Activated CD8-positive, alpha-beta memory T cell treated with anti-CD3 and anti-CD28 coated beads, Interleukin-2, amount 50 U/mL, for 48 hours (primary cell): ENCODE data around the gene CTAGE8.
"Not testable (repeated sequence)": the region's sequence is repeated elsewhere in the genome, so short reads cannot be mapped to it uniquely, and the experiment has no call there.

Experiments
- DNase-seq: peaks from one replicate; pipeline ENCODE4 v3.0.0-alpha.2; 2020

CTAGE8 gene, protein sequence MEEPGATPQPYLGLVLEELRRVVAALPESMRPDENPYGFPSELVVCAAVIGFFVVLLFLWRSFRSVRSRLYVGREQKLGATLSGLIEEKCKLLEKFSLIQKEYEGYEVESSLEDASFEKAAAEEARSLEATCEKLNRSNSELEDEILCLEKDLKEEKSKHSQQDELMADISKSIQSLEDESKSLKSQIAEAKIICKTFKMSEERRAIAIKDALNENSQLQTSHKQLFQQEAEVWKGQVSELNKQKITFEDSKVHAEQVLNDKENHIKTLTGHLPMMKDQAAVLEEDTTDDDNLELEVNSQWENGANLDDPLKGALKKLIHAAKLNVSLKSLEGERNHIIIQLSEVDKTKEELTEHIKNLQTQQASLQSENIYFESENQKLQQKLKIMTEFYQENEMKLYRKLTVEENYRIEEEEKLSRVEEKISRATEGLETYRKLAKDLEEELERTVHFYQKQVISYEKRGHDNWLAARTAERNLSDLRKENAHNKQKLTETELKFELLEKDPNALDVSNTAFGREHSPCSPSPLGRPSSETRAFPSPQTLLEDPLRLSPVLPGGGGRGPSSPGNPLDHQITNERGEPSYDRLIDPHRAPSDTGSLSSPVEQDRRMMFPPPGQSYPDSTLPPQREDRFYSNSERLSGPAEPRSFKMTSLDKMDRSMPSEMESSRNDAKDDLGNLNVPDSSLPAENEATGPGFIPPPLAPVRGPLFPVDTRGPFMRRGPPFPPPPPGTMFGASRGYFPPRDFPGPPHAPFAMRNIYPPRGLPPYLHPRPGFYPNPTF

DNA sequence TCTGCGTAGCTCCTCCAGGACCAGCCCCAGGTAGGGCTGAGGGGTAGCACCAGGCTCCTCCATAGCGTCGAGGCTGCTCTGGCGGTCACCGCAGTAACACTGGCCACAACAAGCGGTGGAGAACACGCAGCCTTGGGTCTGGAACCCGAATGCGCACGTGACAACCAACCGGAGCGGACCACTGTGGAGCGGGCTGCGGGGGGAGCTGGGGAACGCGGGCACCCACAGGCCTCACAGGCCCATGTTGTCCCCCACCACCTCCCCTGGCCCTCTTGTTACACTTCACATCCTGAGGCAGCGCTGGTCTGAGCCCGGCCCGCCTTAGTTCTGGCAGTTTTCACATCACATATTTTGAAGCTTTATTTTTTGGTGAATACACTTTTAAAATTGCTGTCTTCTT is at the start of gene CTAGE8:
TSS of gene CTAGE8 (minus strand) at position 101 of the 400 bp plus-strand sequence. CDS start at position 63, 38 bp downstream.
- not testable (repeated sequence) for DNase-seq

DNA sequence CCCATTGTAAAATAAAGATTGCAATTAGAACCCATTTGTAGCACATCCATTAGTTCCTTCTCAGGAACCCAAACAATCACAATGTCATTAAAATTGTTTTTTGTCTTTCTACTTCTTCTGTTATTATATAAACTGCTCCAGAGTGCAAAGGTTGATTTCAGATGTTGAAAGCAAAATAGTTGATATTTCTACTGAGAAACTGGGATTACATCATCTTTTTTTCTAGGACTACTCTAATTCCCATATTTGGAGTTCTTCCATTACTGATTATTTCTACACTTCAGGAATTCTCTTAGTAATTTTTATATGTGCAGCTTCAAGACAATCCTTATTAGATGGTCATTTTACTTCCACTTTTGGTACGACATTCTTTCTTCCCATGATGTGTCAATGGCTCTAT is 48.4 kb upstream of the CTAGE8 start:
- not testable (repeated sequence) for DNase-seq

DNA sequence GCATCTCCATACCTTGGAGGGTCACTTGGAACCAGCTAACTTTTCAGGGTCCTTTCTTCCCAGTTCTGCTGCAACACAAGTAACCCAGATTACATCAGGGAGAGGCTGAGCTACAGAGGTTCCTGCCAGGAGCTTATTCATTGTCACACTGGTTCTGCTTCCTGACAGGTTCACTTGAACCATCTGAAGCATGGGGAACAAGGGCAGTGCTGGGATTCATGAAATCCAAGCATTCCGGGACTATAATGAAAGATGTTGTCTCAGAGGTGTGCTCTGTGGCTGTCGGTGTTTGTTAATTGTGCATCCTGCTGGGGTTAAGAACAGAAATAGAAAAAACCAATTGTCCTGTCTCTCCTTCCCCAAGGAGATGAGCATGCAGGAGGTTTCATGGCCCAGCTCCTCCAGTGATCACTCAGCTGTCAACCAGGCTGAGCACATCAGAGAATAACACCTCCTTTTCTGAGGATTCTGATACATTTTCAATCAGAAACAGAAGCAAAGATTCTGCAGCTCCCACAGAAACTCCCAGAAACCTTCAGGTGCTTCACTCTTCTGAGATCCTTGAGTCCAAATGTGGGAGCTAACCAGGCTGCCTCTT is 42.9 kb upstream of the CTAGE8 start, which contains the start of gene OR2A1:
TSS of gene OR2A1 (plus strand) at position 548 of the 598 bp plus-strand sequence. CDS start 5,706 bp downstream, outside the sequence.
- not testable (repeated sequence) for DNase-seq

DNA sequence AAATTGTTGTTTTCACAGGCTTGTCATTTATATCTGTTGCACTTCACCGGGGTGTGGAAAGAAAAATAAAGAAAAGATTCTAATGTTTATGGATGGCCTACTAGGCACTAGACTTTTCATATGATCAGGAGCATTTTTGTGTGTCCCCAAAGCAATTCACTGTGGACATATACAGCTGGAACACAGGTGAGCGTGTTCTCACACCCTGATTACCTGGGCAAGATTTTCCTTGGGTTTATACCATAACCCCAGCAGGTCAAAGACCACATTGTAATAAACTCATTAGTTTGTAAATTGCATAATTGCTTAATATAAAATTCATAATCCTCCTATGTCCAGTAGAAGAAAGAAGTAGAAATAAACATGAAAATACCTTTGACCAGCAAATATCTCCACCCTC is 42.1 kb upstream of the CTAGE8 start:
- DNase-seq: not testable (repeated sequence)

DNA sequence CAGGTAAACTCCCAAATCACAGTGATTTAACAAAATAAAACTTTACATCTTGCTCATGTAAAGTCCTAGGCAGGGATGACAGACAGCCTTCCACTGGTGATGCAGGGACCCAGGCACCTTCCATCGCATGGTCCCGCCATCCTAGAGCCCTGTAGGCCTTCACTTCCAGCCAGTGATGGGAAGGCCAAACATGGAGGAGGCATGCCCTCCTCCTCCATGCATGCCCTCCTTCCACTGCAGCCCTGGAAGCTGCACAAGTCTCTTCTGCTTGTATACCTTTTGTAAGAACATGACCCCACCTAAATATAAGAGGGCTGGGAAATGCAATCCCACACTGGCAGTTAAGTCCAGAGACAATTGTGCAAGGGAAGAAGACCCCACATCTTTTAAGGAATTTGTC is 40.6 kb upstream of the CTAGE8 start:
- not testable (repeated sequence) for DNase-seq

DNA sequence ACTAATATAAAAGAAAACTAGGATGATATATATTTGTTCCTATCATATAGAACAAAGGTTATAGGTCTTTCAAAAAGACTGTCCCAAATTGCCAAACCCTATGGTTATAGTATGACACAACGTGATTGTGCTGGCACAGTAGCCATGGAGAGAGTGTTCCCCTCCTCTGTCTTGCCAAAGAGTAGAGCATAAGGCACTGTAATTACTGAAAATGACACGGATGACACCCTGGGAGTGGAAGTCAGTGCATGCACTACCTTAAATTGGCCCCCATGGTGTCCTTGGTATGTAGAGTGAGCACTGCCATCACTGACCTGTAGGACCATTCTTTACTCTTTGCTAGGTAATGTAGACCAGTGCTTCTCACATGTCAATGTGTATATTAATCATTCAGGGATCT is 36.1 kb upstream of the CTAGE8 start:
- DNase-seq: not testable (repeated sequence)

DNA sequence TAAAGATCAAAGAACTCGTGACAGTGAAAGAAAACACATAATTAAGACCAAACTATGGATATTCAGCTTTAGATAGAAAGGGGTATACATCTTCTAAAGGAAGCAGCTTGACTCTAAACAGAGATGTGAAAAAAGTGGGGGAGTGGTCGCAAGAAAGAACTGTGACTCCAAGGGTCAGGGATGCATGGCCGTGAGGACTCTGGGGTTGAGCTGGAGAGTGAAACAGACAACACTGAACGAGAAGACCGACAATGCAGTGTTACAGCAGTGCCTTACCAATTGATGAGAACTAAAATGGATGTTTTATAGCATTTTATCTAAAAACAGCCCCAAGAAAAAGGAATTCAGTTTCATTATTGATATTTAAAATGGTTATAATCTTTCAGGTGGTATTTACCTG is 34.5 kb upstream of the CTAGE8 start:
- not testable (repeated sequence) for DNase-seq

DNA sequence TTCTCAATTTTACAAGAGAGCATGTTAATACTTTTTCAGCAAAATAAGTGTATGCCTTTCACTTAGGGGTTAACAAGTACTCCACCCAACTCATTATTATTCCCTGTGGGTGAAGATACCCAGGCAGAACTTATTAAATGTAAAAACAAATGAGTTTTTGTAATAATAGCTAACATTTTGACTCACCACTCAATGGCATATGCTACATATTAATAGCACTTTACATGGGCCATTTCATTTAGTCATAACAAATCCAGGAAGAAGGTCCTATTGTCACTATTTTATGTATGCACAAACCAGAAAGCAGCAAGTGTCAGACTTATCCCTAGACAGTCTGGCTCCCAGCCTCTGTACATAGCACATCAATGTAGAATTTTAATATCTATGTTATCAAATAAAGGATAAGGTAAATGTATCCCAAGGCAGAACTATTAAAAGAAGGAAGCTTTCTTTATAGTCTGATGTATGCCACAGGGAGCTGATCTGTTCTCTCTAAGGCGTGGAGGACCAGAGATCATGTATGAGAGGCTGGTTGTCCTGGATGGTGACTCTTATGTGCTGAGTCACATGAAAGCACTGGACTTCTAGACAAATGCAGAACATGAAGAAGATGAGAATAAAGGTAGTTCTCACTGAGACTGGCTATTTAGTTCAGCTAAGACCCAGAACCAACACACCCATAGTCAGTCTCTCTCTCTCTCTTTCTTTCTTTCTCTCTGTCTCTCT is 33.7 kb upstream of the CTAGE8 start:
- DNase-seq: not testable (repeated sequence)

DNA sequence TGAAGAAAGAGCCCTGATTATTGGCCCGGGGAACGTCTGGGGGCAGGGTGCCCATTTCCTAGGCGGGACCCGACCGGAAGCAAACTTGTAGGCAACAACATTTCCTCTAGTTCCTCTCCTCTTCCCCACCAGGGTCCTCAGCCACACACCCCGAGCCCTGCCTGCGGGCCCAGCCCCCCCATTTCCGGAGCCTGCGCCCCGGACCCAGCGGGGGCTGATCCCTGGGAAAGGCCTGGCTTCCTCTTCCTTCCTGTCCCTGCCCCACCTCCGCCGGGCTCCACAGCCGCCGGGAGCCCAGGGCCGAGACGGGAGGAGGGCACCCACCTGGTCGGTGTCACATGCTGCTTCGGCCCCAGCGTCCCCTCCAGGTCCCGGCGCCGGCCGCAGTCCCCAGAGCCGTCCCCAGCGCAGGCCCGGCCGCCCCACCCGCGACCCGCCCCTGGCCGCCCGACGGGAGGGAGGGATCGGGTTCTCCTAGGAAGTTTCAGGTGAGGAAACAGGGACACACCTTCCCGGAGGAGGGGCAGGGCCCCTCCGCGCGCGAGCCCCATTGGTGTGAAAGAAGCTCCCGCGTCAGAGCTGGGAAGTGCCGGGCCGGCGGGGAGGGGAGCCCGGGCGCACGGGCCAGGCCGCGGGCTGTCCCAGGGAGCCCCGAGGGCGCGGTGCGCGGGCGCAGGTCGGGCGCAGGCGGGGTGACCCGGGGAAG is 24.9 kb upstream of the CTAGE8 start:
- peak; percentile 56 for DNase-seq

DNA sequence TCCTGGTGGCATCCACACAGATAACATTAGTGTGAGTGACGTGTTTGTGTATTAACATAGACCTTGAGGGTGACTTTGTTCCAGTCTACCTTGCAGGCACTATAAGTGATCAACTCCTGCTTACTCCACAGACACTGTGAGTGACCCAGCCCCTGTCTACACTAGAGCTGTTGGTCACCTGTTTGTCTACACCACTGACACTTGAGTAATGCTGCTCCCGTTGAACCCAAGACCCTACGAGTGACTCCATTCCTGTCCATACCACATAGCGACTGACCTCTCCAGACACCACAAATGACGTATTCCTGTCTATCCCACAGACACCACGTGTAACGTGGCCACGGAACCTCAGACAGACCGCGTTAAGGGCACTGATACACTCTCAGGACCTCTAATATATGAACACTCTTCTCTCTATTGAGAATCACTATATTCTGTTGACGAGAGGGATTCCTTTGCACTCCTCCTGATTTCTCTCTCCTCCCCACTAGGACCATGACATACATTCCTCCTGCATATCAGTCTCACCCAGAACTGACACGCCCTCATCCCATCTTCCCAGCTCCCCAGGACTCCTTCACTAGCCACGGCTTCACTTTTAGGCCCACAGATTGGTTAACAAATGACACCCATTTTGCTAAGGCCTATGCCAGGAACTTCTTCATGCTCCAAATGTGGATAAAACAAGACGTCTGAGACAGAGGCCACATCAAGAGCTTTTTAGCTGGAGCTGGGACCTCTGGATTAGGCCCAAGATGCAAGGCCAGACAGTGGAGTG is 23.5 kb upstream of the CTAGE8 start:
- DNase-seq: not testable (repeated sequence)

DNA sequence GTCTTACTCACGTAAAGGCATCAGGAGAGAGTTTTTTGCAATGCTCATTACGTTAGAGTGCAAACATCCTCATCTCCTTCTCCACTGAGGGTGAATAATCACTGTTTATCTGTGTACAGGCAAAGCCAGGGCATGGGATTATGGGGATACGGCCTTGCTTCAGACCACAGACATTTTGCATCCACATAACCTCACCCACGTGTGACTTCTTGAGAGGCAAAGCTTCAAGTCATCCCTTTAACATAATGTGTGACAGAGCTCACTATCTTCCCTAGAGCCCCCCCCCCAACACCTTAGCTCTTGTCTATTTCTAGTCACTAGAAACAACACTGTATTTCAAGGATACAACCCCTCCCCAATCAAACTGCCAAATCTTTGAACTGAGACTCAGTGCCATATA is 22.5 kb upstream of the CTAGE8 start:
- not testable (repeated sequence) for DNase-seq

DNA sequence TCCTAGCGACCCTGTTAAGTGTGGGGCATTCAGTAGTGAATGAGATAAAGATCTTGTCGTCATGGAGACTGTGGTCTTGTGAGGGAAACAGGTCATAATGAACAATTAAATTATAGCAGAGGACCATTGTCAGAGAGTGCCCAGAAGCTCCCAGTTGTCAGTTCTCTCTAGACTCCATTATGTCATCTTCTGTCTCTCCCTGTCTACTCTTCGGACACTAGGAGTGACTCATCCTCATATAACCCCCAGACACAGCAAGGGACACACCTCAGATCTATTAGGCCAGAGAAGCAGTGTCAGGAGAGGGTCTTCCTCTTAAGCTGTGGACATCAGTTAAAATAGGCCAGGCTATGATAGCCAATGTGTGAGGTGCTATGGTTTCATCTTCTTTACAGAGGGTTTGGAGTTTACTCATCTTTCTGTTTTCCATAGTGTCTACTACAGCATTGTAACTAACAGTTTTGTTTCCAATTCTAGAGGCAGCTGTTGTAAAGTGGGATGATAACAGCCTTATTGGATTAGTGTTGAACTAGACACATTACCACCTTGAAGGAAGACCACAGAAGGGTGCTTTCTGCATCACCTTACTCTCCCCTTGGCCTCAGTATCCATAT is 18.2 kb upstream of the CTAGE8 start:
- DNase-seq: not testable (repeated sequence)

DNA sequence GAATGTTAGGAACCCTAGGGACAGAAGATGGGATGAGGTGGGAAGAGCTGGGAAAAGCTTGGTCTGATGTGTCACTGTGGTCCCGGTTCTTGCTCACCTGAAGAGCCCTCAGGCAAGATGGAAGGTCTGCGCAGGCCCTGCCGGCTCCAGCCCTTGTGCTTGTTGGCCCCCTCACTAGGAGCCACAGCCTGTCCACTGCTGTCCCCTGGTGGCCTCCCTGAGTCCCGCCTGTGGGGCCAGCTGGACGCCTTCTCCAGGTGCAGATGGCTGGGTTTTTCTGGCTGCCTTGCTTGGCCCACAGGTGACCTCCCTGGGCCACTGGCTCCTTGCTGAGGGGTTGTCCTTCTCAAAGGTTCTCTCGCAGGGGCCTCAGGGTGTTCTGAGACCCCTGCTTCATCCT is 14.6 kb upstream of the CTAGE8 start:
- not testable (repeated sequence) for DNase-seq

DNA sequence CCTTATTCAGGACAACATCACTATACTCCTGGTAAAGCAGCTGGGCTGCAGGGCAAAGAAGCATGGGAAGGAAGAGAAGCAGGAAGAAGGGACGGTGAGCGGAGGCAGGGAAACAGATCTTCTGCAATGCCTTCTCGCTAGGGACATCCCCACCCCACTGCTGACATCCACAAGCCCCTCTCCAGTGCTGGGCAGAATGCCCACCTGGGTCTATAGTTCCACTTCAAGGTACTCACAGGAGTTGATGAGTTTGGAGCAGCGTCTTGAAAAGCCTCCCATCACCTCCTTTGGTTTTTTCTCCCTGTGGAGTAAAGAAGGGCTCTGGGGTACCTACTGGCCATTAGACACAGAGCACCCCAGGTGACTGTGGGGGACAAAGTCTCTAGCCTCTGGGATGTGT is 13.4 kb upstream of the CTAGE8 start:
- not testable (repeated sequence) for DNase-seq

DNA sequence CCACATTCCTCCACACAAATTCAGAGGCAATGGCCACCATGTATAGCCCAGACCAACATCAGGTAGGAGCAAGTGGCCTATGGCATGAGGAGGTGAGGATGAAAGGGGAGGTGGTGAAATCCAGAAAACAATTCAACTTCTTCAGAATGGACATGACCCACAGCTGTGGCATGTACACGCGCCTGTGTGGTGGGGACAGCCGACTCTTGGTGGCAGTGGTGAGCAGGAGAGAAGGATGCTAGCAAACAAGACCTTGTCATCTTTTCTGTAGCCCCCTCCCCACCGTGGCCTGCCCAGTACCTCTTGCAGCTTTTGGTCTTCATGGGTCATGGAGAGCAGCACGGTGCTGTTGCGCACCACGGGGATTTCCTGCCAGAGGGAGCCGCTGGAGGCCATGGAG is 12.9 kb upstream of the CTAGE8 start:
- not testable (repeated sequence) for DNase-seq

DNA sequence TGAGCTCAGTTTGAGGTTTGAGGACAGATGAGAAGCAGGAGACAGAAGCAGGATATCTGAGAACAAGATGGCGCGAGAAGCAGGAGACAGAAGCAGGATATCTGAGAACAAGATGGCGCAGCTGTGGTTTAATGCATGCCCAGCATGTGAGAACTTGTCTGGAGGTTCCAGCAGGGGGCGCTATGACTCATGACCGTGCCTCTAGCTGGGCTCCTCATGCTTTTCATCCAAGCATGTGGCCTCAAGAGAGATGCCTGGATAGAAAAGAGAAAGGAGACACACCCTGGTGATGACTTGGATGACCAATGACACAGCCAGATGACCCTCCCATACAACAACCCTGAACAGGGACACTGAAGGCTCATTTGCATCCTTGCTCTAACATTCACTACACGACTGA is 10.9 kb upstream of the CTAGE8 start:
- not testable (repeated sequence) for DNase-seq

DNA sequence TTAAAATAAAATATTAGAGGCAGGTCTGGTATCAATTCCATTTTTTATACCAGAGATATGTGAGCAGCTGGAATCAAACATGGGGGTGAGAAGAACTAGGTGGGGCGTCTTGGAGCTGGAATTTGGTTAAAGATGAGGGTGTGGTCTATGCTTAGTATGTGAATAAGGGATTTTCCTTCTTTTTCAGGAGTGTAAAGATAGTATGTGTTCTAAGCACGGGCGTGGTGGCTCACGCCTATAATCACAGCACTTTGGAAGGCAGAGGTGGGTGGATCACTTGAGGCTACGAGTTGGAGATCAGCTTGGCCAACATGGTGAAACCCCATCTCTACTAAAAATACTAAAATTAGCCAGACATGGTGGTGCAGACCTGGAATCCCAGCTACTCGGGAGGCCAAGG is 6.2 kb upstream of the CTAGE8 start:
- DNase-seq: not testable (repeated sequence)

DNA sequence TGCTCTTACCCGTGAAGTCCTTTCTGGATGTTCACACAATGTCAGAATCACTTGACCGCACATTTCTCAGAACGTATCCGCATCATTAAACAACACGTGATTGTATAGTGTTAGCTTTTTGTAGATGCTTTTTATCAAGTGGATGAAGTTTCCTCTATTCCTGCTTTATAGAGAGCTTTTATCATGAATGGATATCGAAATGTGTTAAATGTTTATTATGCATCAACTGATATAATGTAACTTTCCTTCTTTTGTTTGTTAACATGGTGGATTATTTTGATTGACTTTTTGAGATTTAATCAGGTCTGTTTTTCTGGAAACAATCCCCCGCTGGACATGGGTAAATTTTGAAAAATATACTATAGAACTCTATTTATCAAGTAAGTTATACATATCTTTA is 4.4 kb downstream of the CTAGE8 start, which contains the start of gene OR2A7:
TSS of gene OR2A7 (minus strand) at position 101 of the 400 bp plus-strand sequence. CDS start 5,164 bp downstream, outside the sequence.
- not testable (repeated sequence) for DNase-seq

DNA sequence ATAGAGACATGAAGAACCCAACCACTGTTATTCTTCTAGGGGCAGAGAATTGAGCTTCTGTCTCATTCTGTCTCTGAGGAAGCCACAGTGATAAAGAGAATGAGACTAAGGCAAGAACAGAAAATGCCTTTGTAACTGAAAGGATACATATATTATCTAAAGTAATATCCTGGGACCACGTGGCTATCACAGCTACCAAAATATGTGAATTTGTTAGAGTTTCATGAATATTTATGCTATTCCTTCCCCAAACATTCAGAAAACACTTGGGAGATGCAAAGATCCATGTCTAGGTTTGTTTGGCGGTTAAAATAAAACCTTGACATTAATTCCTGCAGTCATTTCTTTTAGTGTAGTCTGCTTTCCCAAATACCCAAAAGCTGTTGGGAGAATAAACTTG is 7.0 kb downstream of the CTAGE8 start:
- DNase-seq: not testable (repeated sequence)

DNA sequence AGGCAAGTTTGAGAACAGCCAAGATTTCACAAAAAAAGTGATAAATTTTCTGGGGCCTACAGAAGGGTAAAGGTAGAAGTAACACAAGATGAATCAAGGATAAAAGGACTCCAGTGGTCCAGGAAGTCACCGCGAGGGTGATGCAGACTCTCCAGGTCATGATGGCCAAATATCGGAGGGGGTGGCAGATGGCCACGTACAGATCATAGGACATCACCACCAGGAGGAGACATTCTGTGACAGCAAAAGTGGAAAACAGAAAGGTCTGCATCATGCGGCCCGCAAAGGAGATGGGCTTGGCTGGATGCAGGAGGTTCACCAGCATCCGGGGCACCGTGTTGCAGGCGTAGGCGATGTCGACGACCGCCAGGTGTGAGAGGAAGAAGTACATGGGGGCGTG is 10.0 kb downstream of the CTAGE8 start:
- not testable (repeated sequence) for DNase-seq
